Smooth muscle cell (in vitro differentiated cells): ENCODE measurements around the gene VAV3. TPM values are rescaled to one million over a fixed set of nuclear protein-coding genes. Genes with fewer than 3 reads are reported as not detected.

Experiments used
- DNase-seq: peaks from one replicate; lab custom pipeline; 2025; ENCODE audit not compliant: unreplicated experiment; lab: John Stamatoyannopoulos, UW
- H2AFZ ChIP-seq: fragments of 200-600 bp; sonication (generic); 2 replicates; pipeline ENCODE4 v1.6.0; 2016; ENCODE audit warnings: antibody characterized with exemption, low read depth, mild to moderate bottlenecking
- H3F3A ChIP-seq: fragments of 200-600 bp; sonication (generic); 2 replicates; pipeline ENCODE4 v1.6.0; 2017; ENCODE audit warnings: antibody characterized with exemption, low read depth
- H3K27ac ChIP-seq: fragments of 200-600 bp; sonication (generic); 2 replicates; pipeline ENCODE4 v1.5.1; 2016; ENCODE audit warnings: low read depth, mild to moderate bottlenecking
- H3K27me3 ChIP-seq: fragments of 200-600 bp; sonication (generic); 2 replicates; pipeline ENCODE4 v1.6.1; 2016; ENCODE audit warnings: low read depth, mild to moderate bottlenecking
- H3K36me3 ChIP-seq: fragments of 200-600 bp; sonication (generic); 2 replicates; pipeline ENCODE4 v1.5.1; 2016; ENCODE audit warnings: low read depth
- H3K4me1 ChIP-seq: fragments of 200-600 bp; sonication (generic); 2 replicates; pipeline ENCODE4 v1.5.1; 2016; ENCODE audit warnings: low read depth
- H3K4me2 ChIP-seq: fragments of 200-600 bp; sonication (generic); 2 replicates; pipeline ENCODE4 v1.6.0; 2016; ENCODE audit warnings: mild to moderate bottlenecking
- H3K4me3 ChIP-seq: fragments of 200-600 bp; sonication (generic); 2 replicates; pipeline ENCODE4 v1.5.1; 2016; ENCODE audit warnings: mild to moderate bottlenecking
- H3K79me2 ChIP-seq: fragments of 200-600 bp; sonication (generic); 2 replicates; pipeline ENCODE4 v1.6.0; 2016; ENCODE audit warnings: low read depth, mild to moderate bottlenecking
- H3K9ac ChIP-seq: fragments of 200-600 bp; sonication (generic); 2 replicates; pipeline ENCODE4 v1.6.0; 2016; ENCODE audit warnings: low read depth
- H3K9me3 ChIP-seq: fragments of 200-600 bp; sonication (generic); replicated peaks from 2 replicates; pipeline ENCODE4 v1.5.1; 2016; ENCODE audit warnings: low read depth
- H4K20me1 ChIP-seq: fragments of 200-600 bp; sonication (generic); 2 replicates; pipeline ENCODE4 v1.6.0; 2016; ENCODE audit warnings: low read depth
- CTCF ChIP-seq: fragments of 200-600 bp; sonication (generic); IDR thresholded peaks from 2 replicates; pipeline ENCODE4 v1.5.1; 2017; ENCODE audit warnings: borderline replicate concordance, mild to moderate bottlenecking, antibody characterized with exemption; ENCODE audit not compliant: insufficient read depth, poor library complexity, severe bottlenecking
- WGBS: methylation state at CpG from one replicate; pipeline ENCODE4 v1.1.7; 2016; ENCODE audit warnings: low lambda C conversion rate; 5-methylcytosine and 5-hydroxymethylcytosine counted together
- polyA plus RNA-seq: library from polyadenylated mRNA; unstranded; fragments of >200 nt; fragmentation: Nextera tagmentation; extraction: Ambion mirVana; gene quantifications from 2 replicates; pipeline ENCODE4 v1.2.1, GENCODE V29; 2016
- total RNA-seq: library from RNA; depleted of rRNA; stranded (reverse); fragments of >200 nt; gene quantifications from 2 replicates; pipeline ENCODE4 v1.2.3, GENCODE V29; 2014

Gene VAV3
- total and polyA plus RNA-seq, 2 experiments from 2014 or later = 0.62 to 10.1 TPM

GRCh38 chr1:107597290-107597689, 367.7 kb downstream of the VAV3 start:
- H3K36me3 ChIP-seq = no peaks in the 10 kb centered on the region
- H3K9ac ChIP-seq = no peak overlapping the region
- no peaks in the 10 kb centered on the region for H3K9me3 ChIP-seq
- H3K27ac ChIP-seq = no peak overlapping the region
- no peak overlapping the region for H2AFZ ChIP-seq
- H3K79me2 ChIP-seq = no peaks in the 10 kb centered on the region
- no peak overlapping the region for H3K4me2 ChIP-seq
- no peaks in the 10 kb centered on the region for H4K20me1 ChIP-seq
- H3F3A ChIP-seq = no peaks in the 10 kb centered on the region
- no peak overlapping the region for H3K4me3 ChIP-seq
- TF ChIP-seq CTCF = no peak
- H3K4me1 ChIP-seq = no peaks in the 10 kb centered on the region
- no peaks in the 10 kb centered on the region for H3K27me3 ChIP-seq
- no peak for DNase-seq

DNA sequence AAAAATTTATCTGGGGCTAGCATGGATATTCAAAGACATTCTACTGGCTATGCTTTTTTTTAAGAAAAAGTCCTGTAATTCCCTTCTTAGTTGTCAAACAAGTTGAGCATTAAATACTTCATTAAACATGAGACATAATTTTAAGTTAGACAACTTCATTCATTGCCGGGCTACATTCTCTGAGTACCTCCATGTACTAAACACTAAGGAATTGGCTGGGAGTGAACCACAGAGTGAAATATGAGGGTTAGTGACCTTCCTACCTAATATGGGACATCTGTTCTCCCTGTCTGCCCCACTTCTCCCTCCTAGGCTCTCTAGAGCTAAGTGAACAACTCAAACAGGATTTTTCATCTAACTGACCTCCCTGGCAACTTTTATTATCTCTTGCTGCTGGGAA, 370.4 kb downstream of the VAV3 start:
- H3K79me2 ChIP-seq = no peaks in the 10 kb centered on the region
- H3K4me3 ChIP-seq = no peak overlapping the region
- no peaks in the 10 kb centered on the region for H4K20me1 ChIP-seq
- no peak overlapping the region for H2AFZ ChIP-seq
- H3K27me3 ChIP-seq = no peaks in the 10 kb centered on the region
- H3F3A ChIP-seq = no peaks in the 10 kb centered on the region
- no peak overlapping the region for H3K9ac ChIP-seq
- 88% methylated on average over 1 of the region's 1 CpG for WGBS
- no peak overlapping the region for H3K4me2 ChIP-seq
- DNase-seq = no peak
- no peaks in the 10 kb centered on the region for H3K4me1 ChIP-seq
- no peaks in the 10 kb centered on the region for H3K36me3 ChIP-seq
- H3K9me3 ChIP-seq = no peaks in the 10 kb centered on the region
- TF ChIP-seq CTCF = no peak
- H3K27ac ChIP-seq = peak overlapping the region; percentile 50

DNA sequence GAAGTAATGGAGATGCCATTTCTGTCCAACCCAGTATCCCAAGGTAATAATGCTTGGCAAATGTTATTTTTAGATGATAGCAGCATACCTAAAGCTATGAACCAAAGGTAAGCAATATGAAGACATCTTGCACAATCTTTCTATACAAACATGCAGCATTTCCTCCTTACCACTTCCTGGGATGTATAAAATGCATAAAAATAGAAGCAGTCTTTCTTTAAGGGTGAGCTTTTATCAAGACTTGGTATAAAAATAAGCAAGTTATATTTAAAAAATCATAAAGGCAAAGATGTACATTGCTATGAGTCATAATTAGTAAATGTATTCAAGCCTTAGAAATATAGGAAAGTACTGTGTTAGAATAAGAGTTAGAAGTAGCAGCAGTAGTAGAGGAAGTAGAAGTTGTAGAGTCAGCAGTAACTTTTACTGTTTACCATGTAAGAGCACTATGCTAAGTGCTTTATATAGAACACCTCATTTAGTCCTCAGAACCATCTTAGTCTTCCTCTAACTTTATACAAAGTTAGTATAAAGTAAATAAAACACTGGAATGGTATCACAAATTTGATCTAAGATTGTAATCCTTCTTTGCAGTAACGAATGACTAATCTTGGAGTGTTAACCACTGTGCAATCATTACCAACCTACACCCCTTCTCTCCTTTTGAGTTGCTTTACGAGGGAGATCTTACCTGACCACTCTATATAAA, 371.3 kb downstream of the VAV3 start:
- no peaks in the 10 kb centered on the region for H3K36me3 ChIP-seq
- H3K9me3 ChIP-seq = no peaks in the 10 kb centered on the region
- H2AFZ ChIP-seq = no peak overlapping the region
- no peak overlapping the region for H3K4me2 ChIP-seq
- no peaks in the 10 kb centered on the region for H3K27me3 ChIP-seq
- WGBS = 77% methylated on average over 2 of the region's 2 CpGs
- H3K79me2 ChIP-seq = no peaks in the 10 kb centered on the region
- H3K4me3 ChIP-seq = no peak overlapping the region
- no peaks in the 10 kb centered on the region for H3F3A ChIP-seq
- no peak for TF ChIP-seq CTCF
- H3K27ac ChIP-seq = peak overlapping the region; percentile 50
- H3K9ac ChIP-seq = no peak overlapping the region
- H4K20me1 ChIP-seq = no peaks in the 10 kb centered on the region
- H3K4me1 ChIP-seq = no peaks in the 10 kb centered on the region
- no peak for DNase-seq
